ENCODE data around the gene SMO. TPM values are rescaled to one million over a fixed set of nuclear protein-coding genes. Genes with fewer than 3 reads are reported as not detected.

The SMO gene
- total and polyA plus RNA-seq, 9 of the 15 experiments (the other 6 are each of a cell fraction or from before 2014, with no cell fraction given): 0.05 to 0.13 (median 0.10) TPM; not detected in 5

GRCh38 chr7:129150199-129150996 lies 38.0 kb upstream of the SMO start (continued):
- TF ChIP-seq ZNF766 (CRISPR knock-in tag; conservative IDR thresholded peaks at IDR 0.05) (peak; percentile 94), STAT5B (CRISPR knock-in tag; IDR thresholded peaks at IDR 0.05) (no peak), ZKSCAN1 (IDR thresholded peaks at IDR 0.05; ENCODE audit: low read depth, low read length) (peak; percentile 74; the same call in 1 of the 2 replicates), ATF3 (IDR thresholded peaks at IDR 0.05) (no peak), ATF3 (CRISPR knock-in tag; conservative IDR thresholded peaks at IDR 0.05) (0 out of 2 replicates have a peak, but pooled peaks have one; percentile 60), BCLAF1 (IDR thresholded peaks at IDR 0.05; ENCODE audit: borderline replicate concordance in 1 of 2, control insufficient read depth in 1 of 2, low read depth in 2 of 2, low read length in 1 of 2) (no peak), HMGN3 (IDR thresholded peaks at IDR 0.05; ENCODE audit: borderline replicate concordance, extremely low read depth, insufficient read length, low read depth, low read length) (peak; percentile 81)
- TF ChIP-seq, protein P1, sequence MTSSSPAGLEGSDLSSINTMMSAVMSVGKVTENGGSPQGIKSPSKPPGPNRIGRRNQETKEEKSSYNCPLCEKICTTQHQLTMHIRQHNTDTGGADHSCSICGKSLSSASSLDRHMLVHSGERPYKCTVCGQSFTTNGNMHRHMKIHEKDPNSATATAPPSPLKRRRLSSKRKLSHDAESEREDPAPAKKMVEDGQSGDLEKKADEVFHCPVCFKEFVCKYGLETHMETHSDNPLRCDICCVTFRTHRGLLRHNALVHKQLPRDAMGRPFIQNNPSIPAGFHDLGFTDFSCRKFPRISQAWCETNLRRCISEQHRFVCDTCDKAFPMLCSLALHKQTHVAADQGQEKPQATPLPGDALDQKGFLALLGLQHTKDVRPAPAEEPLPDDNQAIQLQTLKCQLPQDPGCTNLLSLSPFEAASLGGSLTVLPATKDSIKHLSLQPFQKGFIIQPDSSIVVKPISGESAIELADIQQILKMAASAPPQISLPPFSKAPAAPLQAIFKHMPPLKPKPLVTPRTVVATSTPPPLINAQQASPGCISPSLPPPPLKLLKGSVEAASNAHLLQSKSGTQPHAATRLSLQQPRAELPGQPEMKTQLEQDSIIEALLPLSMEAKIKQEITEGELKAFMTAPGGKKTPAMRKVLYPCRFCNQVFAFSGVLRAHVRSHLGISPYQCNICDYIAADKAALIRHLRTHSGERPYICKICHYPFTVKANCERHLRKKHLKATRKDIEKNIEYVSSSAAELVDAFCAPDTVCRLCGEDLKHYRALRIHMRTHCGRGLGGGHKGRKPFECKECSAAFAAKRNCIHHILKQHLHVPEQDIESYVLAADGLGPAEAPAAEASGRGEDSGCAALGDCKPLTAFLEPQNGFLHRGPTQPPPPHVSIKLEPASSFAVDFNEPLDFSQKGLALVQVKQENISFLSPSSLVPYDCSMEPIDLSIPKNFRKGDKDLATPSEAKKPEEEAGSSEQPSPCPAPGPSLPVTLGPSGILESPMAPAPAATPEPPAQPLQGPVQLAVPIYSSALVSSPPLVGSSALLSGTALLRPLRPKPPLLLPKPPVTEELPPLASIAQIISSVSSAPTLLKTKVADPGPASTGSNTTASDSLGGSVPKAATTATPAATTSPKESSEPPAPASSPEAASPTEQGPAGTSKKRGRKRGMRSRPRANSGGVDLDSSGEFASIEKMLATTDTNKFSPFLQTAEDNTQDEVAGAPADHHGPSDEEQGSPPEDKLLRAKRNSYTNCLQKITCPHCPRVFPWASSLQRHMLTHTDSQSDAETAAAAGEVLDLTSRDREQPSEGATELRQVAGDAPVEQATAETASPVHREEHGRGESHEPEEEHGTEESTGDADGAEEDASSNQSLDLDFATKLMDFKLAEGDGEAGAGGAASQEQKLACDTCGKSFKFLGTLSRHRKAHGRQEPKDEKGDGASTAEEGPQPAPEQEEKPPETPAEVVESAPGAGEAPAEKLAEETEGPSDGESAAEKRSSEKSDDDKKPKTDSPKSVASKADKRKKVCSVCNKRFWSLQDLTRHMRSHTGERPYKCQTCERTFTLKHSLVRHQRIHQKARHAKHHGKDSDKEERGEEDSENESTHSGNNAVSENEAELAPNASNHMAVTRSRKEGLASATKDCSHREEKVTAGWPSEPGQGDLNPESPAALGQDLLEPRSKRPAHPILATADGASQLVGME (CRISPR knock-in tag; IDR thresholded peaks at IDR 0.05): peak; percentile 35; the same call in 1 of the 2 replicates

All from K562 (cell line).